GM12891 (cell line): ENCODE results near the gene TMX2.
A peak's percentile ranks its signal among the peaks of the same experiment; 100 is the strongest.
"Not testable (repeated sequence)": the region's sequence is repeated elsewhere in the genome, so short reads cannot be mapped to it uniquely, and the experiment has no call there.

Source experiments
- DNase-seq: peaks from one replicate; pipeline ENCODE4 v3.0.0; 2011; ENCODE audit warnings: low spot score; ENCODE audit not compliant: insufficient read length
- FAIRE-seq: peaks from 2 replicates; lab custom pipeline; 2011; peaks lifted over from hg19 to GRCh38; lab: Jason Lieb, UNC
- PAX5 ChIP-seq: IDR thresholded peaks from 2 replicates; pipeline ENCODE4 v1.6.1; 2011; ENCODE audit warnings: low read length, moderate library complexity, mild to moderate bottlenecking; ENCODE audit not compliant: insufficient read depth, severe bottlenecking
- POLR2A ChIP-seq: IDR thresholded peaks from 2 replicates; pipeline ENCODE4 v1.6.1; 2011; ENCODE audit warnings: low read depth, low read length, control low read depth
- POLR2AphosphoS5 ChIP-seq: IDR thresholded peaks from 2 replicates; pipeline ENCODE4 v1.6.1; 2011; ENCODE audit warnings: low read depth, low read length, control low read depth
- POU2F2 ChIP-seq: IDR thresholded peaks from 2 replicates; pipeline ENCODE4 v1.6.1; 2011; ENCODE audit warnings: low read depth, mild to moderate bottlenecking, control low read depth, low read length, moderate library complexity
- SPI1 ChIP-seq: IDR thresholded peaks from 2 replicates; pipeline ENCODE4 v1.6.1; 2011; ENCODE audit warnings: low read depth, low read length, control low read depth
- TAF1 ChIP-seq: IDR thresholded peaks from 2 replicates; pipeline ENCODE4 v1.6.1; 2011; ENCODE audit warnings: low read depth, low read length, control low read depth

Gene TMX2

DNA sequence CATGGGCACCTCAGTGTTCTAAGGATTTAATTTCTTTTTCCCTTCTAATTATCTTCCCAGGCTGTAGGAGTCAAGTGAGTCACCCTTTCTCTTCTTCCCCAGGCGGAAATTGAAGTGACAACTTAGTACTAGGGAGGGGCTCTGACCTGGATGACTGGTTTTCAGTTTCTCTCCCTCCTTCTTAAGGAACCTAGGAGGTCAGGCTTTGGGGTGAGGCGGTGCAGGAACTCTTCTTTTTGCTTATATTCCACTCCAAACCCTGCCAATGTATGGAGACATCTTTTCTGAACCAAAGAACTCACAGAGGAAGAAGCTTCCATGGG lies 31.9 kb upstream of the TMX2 start:
- TF ChIP-seq POLR2A (no peak), TAF1 (no peak), PAX5 (no peak), POLR2AphosphoS5 (no peak), POU2F2 (no peak), SPI1 (no peak)
- FAIRE-seq (no peak), DNase-seq (no peak)

DNA sequence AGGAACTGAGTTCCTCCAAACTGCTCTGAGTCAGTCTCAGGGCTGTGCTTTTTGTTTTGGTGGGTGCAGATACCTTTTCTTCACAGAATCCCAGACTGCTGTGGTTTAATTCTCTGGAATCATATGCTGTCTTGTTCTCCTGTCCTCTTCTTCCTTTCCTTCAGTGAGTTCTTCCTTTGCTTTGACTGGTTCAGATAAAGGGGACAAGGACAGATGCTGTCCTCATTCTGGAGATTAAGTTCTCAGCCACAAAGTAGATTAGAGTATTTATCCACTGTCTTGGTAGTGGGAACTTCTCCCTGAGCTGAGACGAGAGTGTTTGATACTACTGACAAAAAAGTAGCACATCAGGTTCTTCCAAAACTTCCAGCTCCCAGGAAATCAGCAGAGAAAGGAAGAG lies 31.2 kb upstream of the TMX2 start:
- FAIRE-seq: no peak

DNA sequence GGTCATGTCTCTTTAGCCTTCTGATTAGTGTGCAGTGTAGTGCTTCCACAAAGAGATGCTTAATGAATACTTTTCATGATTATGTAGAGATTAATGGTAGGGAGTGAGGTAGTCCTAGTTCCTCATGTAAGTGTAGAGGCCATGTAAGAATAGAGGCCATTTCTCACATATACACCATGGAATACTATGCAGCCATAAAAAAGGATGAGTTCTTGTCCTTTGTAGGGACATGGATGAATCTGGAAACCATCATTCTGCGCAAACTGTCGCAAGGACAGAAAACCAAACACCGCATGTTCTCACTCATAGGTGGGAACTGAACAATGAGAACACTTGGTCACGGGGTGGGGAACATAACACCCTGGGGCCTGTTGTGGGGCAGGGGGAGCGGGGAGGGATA lies 21.9 kb upstream of the TMX2 start:
- not testable (repeated sequence) for DNase-seq, FAIRE-seq

More for the DNA sequence above, 31.2 kb upstream of the TMX2 start:
- DNase-seq: no peak
- no peak for TF ChIP-seq POU2F2
- no peak for TF ChIP-seq PAX5
- no peak for TF ChIP-seq SPI1
- TF ChIP-seq POLR2A: no peak
- TF ChIP-seq TAF1: no peak
- TF ChIP-seq POLR2AphosphoS5: no peak

DNA sequence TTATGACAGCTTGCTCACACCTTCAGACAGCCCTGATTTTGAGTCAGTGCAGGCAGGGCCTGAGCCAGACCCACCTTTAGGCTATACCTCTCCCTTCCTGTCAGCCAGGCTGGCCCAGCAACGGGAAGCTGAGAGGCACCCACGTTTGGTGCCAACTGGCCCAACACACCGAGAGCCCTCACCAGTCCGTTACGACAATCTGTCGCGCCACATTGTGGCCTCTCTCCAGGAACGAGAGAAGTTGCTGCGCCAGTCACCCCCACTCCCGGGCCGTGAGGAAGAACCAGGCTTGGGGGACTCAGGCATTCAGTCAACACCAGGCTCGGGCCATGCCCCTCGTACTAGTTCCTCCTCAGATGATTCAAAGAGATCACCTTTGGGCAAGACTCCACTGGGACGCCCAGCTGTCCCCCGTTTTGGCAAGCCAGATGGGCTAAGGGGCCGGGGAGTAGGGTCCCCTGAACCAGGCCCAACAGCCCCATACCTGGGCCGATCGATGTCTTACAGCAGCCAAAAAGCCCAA lies 13.5 kb upstream of the TMX2 start:
- FAIRE-seq: no peak
- TF ChIP-seq PAX5: no peak
- no peak for TF ChIP-seq POLR2AphosphoS5
- no peak for TF ChIP-seq SPI1
- TF ChIP-seq TAF1: no peak
- no peak for TF ChIP-seq POLR2A
- TF ChIP-seq POU2F2: no peak
- no peak for DNase-seq

DNA sequence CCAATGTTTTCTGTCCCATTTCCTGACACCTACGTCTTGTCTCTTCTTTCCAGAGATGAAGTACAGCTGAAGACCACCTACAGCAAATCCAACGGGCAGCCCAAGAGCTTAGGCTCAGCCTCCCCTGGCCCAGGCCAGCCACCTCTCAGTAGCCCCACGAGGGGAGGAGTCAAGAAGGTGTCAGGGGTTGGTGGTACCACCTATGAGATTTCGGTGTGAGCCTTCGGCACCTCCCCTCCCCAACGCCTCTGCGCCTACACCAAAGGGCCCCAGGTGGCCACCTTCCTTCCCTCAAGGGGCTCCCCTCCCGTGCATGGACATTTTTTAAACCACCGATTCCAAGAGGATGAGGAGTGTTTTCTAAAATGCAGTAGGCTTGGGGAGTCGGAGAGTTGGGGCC lies 12.6 kb upstream of the TMX2 start:
- FAIRE-seq (no peak), DNase-seq (no peak)
- TF ChIP-seq POU2F2 (no peak), POLR2A (no peak), PAX5 (no peak), POLR2AphosphoS5 (no peak), TAF1 (no peak), SPI1 (no peak)

DNA sequence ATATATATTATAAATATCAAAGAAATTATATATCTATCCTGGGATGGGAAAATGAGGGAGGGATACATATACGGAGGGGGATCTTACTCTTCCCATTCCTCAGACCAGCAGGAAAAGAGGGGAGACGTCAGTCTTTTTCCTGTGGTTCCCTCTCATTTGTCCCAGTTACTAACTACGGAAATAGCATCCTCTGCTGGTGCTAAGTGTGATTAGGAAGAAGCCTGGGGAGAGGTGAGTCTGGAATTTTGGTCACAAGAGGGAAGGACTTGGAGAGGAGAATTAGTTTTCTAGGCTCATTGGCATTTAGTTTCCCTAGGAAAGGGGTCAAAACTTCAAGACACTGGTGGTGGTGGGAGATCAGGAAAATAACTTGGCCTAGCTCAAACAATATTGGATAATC lies 12.0 kb upstream of the TMX2 start:
- no peak for DNase-seq
- FAIRE-seq: no peak
- TF ChIP-seq SPI1 (no peak), POU2F2 (no peak), POLR2AphosphoS5 (no peak), POLR2A (no peak), PAX5 (no peak), TAF1 (no peak)

DNA sequence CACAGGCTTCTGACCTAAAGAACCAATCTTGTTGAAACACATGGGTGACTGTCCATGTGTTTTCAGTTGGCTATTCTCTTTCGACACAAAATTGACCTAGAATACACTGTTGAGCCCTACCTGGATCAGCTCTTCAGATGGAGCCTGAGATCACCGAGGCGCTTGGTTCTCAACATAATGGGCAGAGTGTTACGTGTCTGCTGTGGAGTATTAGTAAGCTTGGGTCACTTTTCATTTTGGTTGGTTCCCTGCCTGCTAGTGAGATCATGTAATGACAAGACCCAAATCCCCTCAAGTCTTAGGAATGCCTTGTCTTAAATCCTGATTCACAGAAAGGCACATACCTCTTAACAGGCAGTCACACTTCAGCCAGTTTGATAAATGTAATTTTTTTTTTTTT lies 9.1 kb upstream of the TMX2 start:
- FAIRE-seq (peak; percentile 20), DNase-seq (no peak)
- TF ChIP-seq SPI1 (no peak), POLR2A (no peak)

DNA sequence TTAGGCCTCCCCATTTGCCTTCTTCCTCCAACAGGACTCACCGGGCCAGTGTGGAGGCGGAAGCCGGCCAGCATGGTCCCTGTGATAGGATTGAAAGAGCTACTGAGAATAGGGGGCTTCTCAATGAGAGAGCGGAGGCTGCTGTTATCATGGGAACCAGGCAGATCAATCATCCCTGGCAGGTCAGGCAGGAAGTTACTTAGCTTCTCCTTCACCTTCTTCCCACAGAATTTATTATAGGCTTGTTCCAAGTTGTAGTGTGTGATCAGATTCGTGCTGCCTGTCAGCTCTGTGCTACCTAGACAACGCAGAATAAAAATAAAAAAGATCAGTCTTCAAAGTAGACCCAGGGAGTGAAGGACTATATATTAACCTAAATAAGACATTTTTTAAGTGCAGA lies 7.5 kb upstream of the TMX2 start:
- no peak for DNase-seq
- TF ChIP-seq POU2F2 (no peak), SPI1 (no peak), POLR2AphosphoS5 (no peak), POLR2A (no peak), TAF1 (no peak), PAX5 (no peak)

DNA sequence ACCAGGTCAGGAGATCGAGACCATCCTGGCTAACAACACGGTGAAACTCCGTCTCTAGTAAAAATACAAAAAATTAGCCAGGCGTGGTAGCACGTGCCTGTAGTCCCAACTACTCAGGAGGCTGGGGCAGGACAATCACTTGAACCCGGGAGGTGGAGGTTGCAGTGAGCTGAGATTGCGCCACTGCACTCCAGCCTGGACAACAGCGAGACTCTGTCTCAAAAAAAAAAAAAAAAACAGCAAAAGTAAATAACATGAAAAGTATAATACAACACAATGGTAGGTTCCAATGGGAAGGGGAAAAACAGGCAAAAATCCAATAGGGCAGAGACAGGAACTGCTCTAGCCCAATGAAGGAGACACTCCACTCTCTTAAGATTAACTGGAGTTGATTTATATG lies 7.0 kb upstream of the TMX2 start:
- not testable (repeated sequence) for FAIRE-seq, DNase-seq

More for the DNA sequence above, 7.5 kb upstream of the TMX2 start:
- FAIRE-seq: no peak

DNA sequence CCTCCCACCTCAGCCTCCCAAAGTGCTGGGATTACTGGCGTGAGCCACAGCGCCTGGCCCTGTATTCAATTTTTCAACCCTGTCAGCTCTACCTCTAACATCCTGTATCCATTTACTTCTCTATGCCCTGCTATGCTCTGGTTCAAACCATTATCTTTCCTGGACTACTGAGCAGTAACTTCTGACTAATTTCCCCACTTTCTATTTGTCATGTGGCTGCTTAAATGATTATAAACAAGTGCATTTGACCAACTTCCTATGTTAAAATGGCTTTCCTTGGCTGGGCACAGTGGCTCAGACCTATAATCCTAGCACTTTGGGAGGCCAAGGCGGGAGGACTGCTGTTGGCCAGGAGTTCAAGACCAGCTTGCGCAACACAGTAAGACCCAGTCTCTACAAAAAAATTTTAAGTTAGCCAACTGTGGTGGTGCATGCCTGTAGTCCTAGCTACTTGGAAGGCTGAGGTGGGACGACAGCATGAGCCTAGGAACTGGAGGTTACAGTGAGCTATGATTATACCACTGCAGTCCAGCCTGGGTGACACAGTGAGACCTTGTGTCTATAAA lies 2.5 kb upstream of the TMX2 start:
- TF ChIP-seq POU2F2: no peak
- TF ChIP-seq POLR2AphosphoS5: no peak
- TF ChIP-seq POLR2A: no peak
- no peak for FAIRE-seq
- DNase-seq: no peak

DNA sequence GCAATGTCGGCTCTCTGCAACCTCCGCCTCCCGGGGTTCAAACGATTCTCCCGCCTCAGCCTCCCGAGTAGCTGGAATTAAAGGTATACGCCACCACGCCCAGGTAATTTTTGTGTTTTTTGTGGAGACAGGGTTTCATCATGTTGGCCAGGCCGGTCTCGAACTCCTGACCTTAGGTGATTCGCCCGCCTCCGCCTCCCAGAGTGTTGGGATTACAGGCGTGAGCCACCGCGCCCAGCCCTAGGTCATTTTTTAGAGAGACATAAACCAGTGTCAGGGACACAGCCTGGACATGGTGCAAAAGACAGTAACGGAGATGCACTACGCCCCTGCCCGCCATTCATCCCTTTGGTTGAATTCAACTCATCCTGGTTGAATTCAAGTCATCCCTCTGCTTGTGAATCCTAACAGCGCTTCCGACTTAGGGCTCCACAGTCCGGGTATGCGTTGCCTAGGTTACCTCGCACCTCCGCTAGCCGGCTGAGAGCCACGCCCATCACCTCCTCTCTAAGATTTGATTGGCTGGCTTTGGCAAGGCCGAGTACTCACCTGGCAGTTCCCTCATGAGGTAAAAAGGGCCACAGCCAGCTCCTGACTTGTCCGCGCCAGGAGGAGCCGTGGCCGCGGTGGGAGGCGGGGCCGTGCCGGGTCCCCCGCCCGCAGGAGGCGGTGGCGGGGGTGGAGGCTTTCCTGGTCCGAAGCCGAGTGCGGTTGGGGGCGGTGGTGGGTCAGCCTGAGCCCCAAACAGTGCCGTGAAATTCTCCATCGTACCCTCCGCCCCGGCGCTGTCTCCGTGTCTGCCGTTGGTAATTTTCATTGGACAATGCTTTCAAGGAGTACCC lies 758 bp upstream of the TMX2 start, which contains the start of gene MED19:
Gene MED19, minus strand, starts transcription at position 802 of the 842 bp plus-strand sequence. Its CDS starts 36 bp downstream, at position 766.
- peak; percentile 56 for DNase-seq
- FAIRE-seq: no peak
- no peak for TF ChIP-seq POLR2A
- TF ChIP-seq PAX5: no peak
- TF ChIP-seq SPI1: no peak
- TF ChIP-seq POU2F2: peak; percentile 72; the same call in 1 of the 2 replicates
- TF ChIP-seq TAF1: no peak
- TF ChIP-seq POLR2AphosphoS5: peak; percentile 30; the same call in 1 of the 2 replicates
